ENCODE data around the gene AP2A2. TPM values are rescaled to one million over a fixed set of nuclear protein-coding genes. Genes with fewer than 3 reads are reported as not detected.

AP2A2 gene
- total RNA-seq, 2 experiments from 2014 or later, result 45.9 to 46.6 TPM

DNA sequence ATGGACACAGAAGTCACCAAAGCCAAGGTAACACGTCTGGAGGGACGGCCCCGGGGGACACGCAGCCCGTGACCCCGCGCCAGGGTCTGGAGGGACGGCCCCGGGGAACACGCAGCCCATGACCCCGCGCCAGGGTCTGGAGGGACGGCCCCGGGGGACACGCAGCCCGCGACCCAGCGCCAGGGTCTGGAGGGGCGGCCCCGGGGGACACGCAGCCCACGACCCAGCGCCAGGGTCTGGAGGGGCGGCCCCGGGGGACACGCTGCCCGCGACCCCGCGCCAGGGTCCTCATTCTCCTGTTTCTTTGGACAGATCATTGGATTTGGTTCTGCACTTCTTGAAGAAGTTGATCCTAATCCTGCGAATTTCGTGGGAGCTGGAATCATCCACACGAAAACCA is 83.7 kb downstream of the AP2A2 start:
- intact Hi-C loops (cut with DNase I, micrococcal nuclease), result no loop called here
- Histone ChIP-seq H3K9me3 (ENCODE audit: control insufficient read depth in 1 of 2, insufficient read depth in 1 of 2, low read length in 2 of 2) (no peaks in the 10 kb centered on the region), H3K27me3 (ENCODE audit: control insufficient read depth in 1 of 2, insufficient read depth in 2 of 2, low read length in 2 of 2) (no peaks in the 10 kb centered on the region), H3K36me3 (ENCODE audit: insufficient read depth, low read length) (peaks cover 68% of the 10 kb centered on the region), H3K4me1 (ENCODE audit: insufficient read depth, low read length) (no peaks in the 10 kb centered on the region), H3K4me3 (ENCODE audit: low read length) (no peak overlapping the region), H3K27ac (ENCODE audit: low read depth in 1 of 2, low read length in 2 of 2) (no peak overlapping the region)
- TF ChIP-seq, protein P1, sequence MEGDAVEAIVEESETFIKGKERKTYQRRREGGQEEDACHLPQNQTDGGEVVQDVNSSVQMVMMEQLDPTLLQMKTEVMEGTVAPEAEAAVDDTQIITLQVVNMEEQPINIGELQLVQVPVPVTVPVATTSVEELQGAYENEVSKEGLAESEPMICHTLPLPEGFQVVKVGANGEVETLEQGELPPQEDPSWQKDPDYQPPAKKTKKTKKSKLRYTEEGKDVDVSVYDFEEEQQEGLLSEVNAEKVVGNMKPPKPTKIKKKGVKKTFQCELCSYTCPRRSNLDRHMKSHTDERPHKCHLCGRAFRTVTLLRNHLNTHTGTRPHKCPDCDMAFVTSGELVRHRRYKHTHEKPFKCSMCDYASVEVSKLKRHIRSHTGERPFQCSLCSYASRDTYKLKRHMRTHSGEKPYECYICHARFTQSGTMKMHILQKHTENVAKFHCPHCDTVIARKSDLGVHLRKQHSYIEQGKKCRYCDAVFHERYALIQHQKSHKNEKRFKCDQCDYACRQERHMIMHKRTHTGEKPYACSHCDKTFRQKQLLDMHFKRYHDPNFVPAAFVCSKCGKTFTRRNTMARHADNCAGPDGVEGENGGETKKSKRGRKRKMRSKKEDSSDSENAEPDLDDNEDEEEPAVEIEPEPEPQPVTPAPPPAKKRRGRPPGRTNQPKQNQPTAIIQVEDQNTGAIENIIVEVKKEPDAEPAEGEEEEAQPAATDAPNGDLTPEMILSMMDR (IDR thresholded peaks at IDR 0.05), result no peak
- Mint-ChIP-seq H3K9me3 (no peaks in the 10 kb centered on the region), H3K36me3 (ENCODE audit: low read depth) (peaks cover 66% of the 10 kb centered on the region), H3K27ac (no peak overlapping the region), H3K4me3 (no peak overlapping the region), H3K4me1 (ENCODE audit: low read depth) (no peaks in the 10 kb centered on the region), H3K27me3 (no peaks in the 10 kb centered on the region)
- CTCF ChIA-PET, result no interaction called here
- POLR2A ChIA-PET, result no interaction called here
- ATAC-seq (ENCODE audit: poor library complexity) (no peak), DNase-seq (no peak)

DNA sequence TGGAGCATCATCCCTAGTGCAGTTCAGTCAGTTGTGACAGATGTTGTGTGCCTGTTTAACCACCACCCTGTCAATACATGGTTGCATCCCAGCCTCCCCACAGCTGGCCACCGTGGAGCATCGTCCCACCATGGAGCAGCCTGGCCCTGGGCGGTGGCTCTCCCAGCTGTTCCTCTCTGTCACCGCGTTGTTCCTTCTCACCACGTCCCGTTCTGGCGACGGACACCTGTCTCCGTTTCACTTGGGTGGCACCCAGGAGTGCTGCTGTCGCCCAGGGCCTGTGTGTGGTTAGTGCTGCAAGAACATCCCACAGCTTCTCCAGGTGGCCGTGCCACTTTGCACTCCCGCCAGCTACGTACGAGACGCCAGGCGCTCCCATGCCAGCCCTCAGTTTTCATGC is 84.3 kb downstream of the AP2A2 start:
- H3K27me3 ChIP-seq (ENCODE audit: control insufficient read depth in 1 of 2, insufficient read depth in 2 of 2, low read length in 2 of 2), result no peaks in the 10 kb centered on the region
- ChIA-PET POLR2A (no interaction called here), CTCF (no interaction called here)
- Mint-ChIP-seq H3K9me3 (no peaks in the 10 kb centered on the region), H3K4me3 (no peak overlapping the region), H3K4me1 (ENCODE audit: low read depth) (no peaks in the 10 kb centered on the region), H3K27ac (no peak overlapping the region), H3K27me3 (no peaks in the 10 kb centered on the region), H3K36me3 (ENCODE audit: low read depth) (peaks cover 60% of the 10 kb centered on the region)
- no peak for ATAC-seq (ENCODE audit: poor library complexity)
- intact Hi-C loops (cut with DNase I, micrococcal nuclease), result no loop called here
- H3K36me3 ChIP-seq (ENCODE audit: insufficient read depth, low read length), result peaks cover 62% of the 10 kb centered on the region
- DNase-seq, result no peak
- H3K4me1 ChIP-seq (ENCODE audit: insufficient read depth, low read length), result no peaks in the 10 kb centered on the region
- no peaks in the 10 kb centered on the region for H3K9me3 ChIP-seq (ENCODE audit: control insufficient read depth in 1 of 2, insufficient read depth in 1 of 2, low read length in 2 of 2)
- no peak overlapping the region for H3K27ac ChIP-seq (ENCODE audit: low read depth in 1 of 2, low read length in 2 of 2)
- TF ChIP-seq, protein P1 (IDR thresholded peaks at IDR 0.05), result no peak
- H3K4me3 ChIP-seq (ENCODE audit: low read length), result no peak overlapping the region

DNA sequence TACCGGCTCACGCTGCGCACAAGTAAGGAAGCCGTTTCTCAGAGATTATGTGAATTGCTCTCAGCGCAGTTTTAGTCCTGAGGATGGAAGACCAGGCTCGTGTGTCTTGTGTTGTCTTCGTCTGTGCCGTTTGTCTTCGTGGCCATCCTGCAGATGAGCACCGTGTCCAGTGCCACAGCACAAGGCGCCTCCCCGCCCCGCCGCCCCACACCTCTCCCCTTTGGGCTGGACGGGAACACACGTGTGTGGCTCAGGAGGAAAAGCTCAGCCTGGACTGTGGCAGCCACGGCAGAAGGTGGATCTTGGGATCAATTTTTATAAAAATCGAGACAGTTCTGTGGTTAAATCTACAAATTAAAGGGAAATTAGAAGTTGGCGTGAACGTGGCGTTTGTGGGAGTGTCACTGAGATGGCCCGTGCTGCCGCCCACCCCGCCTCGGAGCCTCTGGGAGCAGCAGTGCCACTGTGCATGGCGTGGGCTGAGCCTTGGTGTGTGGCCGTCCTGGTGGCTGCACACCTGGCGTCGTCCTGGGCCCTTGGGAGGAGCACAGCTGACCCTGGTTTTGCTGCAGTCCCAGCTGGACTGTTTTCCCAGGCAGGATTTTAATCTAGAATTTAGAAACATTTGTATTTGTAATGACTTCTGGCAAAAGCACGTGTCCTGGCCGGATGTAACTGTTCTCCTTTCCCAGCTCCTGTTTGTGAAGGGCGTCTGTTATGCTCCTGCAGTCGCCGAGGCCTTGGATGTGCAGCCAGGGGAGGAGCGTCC is 85.1 kb downstream of the AP2A2 start:
- Mint-ChIP-seq H3K9me3 (no peaks in the 10 kb centered on the region), H3K4me3 (no peak overlapping the region), H3K4me1 (ENCODE audit: low read depth) (no peaks in the 10 kb centered on the region), H3K27ac (no peak overlapping the region), H3K27me3 (no peaks in the 10 kb centered on the region), H3K36me3 (ENCODE audit: low read depth) (peaks cover 53% of the 10 kb centered on the region)
- H3K4me1 ChIP-seq (ENCODE audit: insufficient read depth, low read length), result no peaks in the 10 kb centered on the region
- no peak overlapping the region for H3K4me3 ChIP-seq (ENCODE audit: low read length)
- ATAC-seq (ENCODE audit: poor library complexity) (no peak), DNase-seq (no peak)
- intact Hi-C loops (cut with DNase I, micrococcal nuclease), result no loop called here
- CTCF ChIA-PET, result no interaction called here
- H3K36me3 ChIP-seq (ENCODE audit: insufficient read depth, low read length), result peaks cover 57% of the 10 kb centered on the region
- POLR2A ChIA-PET, result no interaction called here
- H3K27ac ChIP-seq (ENCODE audit: low read depth in 1 of 2, low read length in 2 of 2), result no peak overlapping the region
- no peaks in the 10 kb centered on the region for H3K9me3 ChIP-seq (ENCODE audit: control insufficient read depth in 1 of 2, insufficient read depth in 1 of 2, low read length in 2 of 2)
- no peaks in the 10 kb centered on the region for H3K27me3 ChIP-seq (ENCODE audit: control insufficient read depth in 1 of 2, insufficient read depth in 2 of 2, low read length in 2 of 2)
- TF ChIP-seq, protein P1 (IDR thresholded peaks at IDR 0.05), result no peak

Measured in CD4-positive, alpha-beta T cell (primary cell).